Immature natural killer cell (primary cell): ENCODE measurements around the gene GPR108. TPM values are rescaled to one million over a fixed set of nuclear protein-coding genes. Genes with fewer than 3 reads are reported as not detected.
"Not testable (repeated sequence)": the region's sequence is repeated elsewhere in the genome, so short reads cannot be mapped to it uniquely, and the experiment has no call there.

ENCODE experiments used
- DNase-seq, 3 donors: peaks; one replicate each; pipeline ENCODE4 v3.0.0; 2022; ENCODE audit warnings: mixed read lengths in 1 of 3
- H3K27ac Mint-ChIP-seq, 6 donors: one replicate each; pipeline ENCODE4 v1.8.0; 2020; ENCODE audit warnings: mixed read lengths in 6 of 6, mild to moderate bottlenecking in 5 of 6, inconsistent platforms in 4 of 6, moderate library complexity in 3 of 6
- H3K27me3 Mint-ChIP-seq, 3 donors: one replicate each; pipeline ENCODE4 v1.8.0; 2020 to 2021; ENCODE audit warnings: low read depth in 3 of 3, mild to moderate bottlenecking in 3 of 3, mixed read lengths in 3 of 3, moderate library complexity in 3 of 3, inconsistent platforms in 1 of 3
- H3K36me3 Mint-ChIP-seq, 3 donors: one replicate each; pipeline ENCODE4 v1.8.0; 2020; ENCODE audit warnings: mixed read lengths in 3 of 3, inconsistent platforms in 2 of 3, mild to moderate bottlenecking in 2 of 3
- H3K4me1 Mint-ChIP-seq, 2 donors: one replicate each; pipeline ENCODE4 v1.8.0; 2020; ENCODE audit warnings: inconsistent platforms in 2 of 2, mild to moderate bottlenecking in 2 of 2, mixed read lengths in 2 of 2, moderate library complexity in 1 of 2
- H3K4me3 Mint-ChIP-seq, 5 donors: one replicate each; pipeline ENCODE4 v1.8.0; 2020; ENCODE audit warnings: mild to moderate bottlenecking in 5 of 5, mixed read lengths in 5 of 5, inconsistent platforms in 3 of 5, moderate library complexity in 3 of 5
- H3K9me3 Mint-ChIP-seq, 6 donors: one replicate each; pipeline ENCODE4 v1.8.0; 2020; ENCODE audit warnings: mild to moderate bottlenecking in 6 of 6, mixed read lengths in 6 of 6, inconsistent platforms in 4 of 6, moderate library complexity in 3 of 6
- polyA plus RNA-seq, 3 donors: library from polyadenylated mRNA; unstranded; fragments of 300-500 nt; fragmentation: Illumina TruSeq; gene quantifications; one replicate each; pipeline ENCODE4 v1.2.3, GENCODE V29; 2021

Gene GPR108
- polyA plus RNA-seq, 3 donors from 2014 or later = 127 to 178 (median 160) TPM

DNA sequence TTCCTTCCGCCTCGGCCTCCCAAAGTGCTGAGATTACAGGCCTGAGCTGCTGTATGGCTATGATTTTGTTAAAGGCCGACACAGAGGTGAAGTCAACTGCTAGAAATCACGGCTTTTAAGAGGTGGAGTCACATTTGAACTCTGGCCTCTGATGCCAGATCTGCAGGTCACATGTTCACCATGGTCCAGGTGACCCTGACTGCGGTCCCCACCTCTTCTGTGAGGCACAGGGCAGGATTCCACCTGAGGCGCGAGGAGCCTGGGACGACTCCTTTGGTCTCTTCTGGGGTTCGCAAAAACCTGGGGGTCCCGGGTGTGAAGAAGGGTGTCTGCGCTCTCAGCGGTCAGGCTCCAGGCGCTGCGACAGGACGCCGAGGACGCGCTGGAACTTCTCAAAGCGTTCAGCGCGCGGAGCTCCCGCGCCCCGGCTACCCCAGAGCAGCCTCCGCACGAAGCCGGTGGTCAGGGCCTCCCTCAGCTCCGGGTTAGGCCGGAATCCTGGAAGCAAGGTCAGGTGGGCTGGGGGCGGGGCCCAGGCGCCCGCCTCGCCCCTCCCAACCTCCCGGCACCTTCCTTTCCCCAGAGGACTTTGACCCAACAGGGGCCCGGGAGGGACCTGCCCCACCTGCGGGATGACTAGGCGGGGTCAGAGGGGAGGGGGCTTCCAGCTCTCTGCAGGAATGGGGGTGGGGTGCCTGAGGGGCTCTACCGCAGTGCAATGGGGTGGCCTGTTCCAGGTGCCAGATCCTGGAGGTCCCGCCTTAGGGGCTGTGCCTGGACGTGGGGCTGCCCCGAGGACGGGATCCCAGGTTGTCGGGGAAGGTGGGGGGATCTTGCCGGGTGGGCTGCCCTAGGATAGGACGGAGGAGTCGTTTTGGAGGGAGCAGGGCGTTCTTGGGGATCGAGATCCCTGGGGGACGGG lies 15.1 kb upstream of the GPR108 start:
- Mint-ChIP-seq H3K9me3 (no peaks in the 10 kb centered on the region), H3K4me1 (peaks cover 11 to 13% of the 10 kb centered on the region in 2 donors), H3K4me3 (peak overlapping the region in 3 of 5 donors; percentile 83 to 87 (median 86)), H3K27me3 (peaks cover 0 to 1% (median 1%) of the 10 kb centered on the region in 3 donors), H3K36me3 (peaks cover 0 to 8% (median 0%) of the 10 kb centered on the region in 3 donors), H3K27ac (peak overlapping the region in 2 of 6 donors; percentile 34 to 57)
- no peak for DNase-seq

DNA sequence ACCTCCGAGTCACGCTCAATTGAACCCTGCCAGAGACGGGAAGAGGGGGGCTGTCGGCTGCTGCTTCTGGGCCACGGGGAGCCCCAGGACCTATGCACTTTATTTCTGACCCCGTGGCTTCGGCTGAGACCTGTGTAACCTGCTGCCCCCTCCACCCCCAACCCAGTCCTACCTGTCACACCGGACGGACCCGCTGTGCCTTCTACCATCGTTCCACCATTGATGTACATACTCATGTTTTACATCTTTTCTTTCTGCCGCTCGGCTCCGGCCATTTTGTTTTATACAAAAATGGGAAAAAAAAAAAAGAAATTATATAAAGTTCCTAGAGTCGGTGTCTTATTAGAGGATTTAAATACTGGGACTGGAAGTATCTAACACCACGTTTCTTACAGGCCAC lies 13.8 kb upstream of the GPR108 start:
- Mint-ChIP-seq H3K36me3 (peaks cover 0 to 8% (median 0%) of the 10 kb centered on the region in 3 donors), H3K4me3 (no peak overlapping the region), H3K27ac (no peak overlapping the region), H3K9me3 (no peaks in the 10 kb centered on the region), H3K27me3 (peaks cover 0 to 1% (median 0%) of the 10 kb centered on the region in 3 donors), H3K4me1 (peaks cover 11 to 13% of the 10 kb centered on the region in 2 donors)
- DNase-seq = no peak

DNA sequence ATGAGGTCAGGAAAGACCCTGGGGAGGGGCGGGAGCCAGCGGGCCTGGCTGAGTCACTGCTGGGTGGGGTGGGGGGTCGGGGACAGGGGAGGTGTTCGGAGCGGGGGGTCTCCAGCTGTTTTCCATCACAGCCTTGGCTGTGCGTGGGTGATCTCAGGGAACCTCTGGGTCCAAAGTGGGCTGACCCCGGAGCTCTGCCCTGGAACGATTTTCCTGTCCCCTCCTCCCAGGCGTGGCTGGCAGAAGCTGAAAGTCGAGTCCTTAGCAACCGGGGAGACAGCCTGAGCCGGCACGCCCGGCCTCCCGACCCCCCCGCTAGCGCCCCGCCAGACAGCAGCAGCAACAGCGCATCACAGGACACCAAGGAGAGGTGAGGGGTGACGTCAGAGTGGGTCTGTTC lies 12.7 kb upstream of the GPR108 start:
- H3K4me1 Mint-ChIP-seq = peaks cover 11 to 13% of the 10 kb centered on the region in 2 donors
- H3K27me3 Mint-ChIP-seq = peaks cover 0 to 1% (median 0%) of the 10 kb centered on the region in 3 donors
- peaks cover 0 to 15% (median 3%) of the 10 kb centered on the region in 3 donors for H3K36me3 Mint-ChIP-seq
- H3K9me3 Mint-ChIP-seq = no peaks in the 10 kb centered on the region
- H3K4me3 Mint-ChIP-seq = no peak overlapping the region
- DNase-seq = no peak
- H3K27ac Mint-ChIP-seq = no peak overlapping the region

DNA sequence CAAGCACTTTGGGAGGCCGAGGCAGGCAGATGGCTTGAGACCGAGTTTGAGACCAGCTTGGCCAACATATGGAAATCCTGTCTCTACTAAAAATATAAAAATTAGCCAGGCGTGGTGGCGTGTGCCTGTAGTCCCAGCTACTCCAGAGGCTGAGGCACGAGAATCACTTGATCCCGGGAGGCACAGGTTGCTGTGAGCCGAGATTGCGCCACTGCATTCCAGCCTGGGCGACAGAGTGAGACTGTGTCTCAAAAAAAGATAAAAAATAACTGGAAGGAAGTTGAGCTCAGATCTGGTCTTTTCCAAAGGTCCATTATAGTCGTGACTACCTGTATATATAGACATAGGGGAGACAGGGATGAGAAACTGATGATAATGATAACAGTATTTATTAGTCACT lies 11.2 kb upstream of the GPR108 start:
- H3K27ac Mint-ChIP-seq, H3K27me3 Mint-ChIP-seq, DNase-seq, H3K4me3 Mint-ChIP-seq, H3K4me1 Mint-ChIP-seq, H3K9me3 Mint-ChIP-seq: not testable (repeated sequence)
- peaks cover 3 to 15% (median 4%) of the 10 kb centered on the region in 3 donors for H3K36me3 Mint-ChIP-seq

DNA sequence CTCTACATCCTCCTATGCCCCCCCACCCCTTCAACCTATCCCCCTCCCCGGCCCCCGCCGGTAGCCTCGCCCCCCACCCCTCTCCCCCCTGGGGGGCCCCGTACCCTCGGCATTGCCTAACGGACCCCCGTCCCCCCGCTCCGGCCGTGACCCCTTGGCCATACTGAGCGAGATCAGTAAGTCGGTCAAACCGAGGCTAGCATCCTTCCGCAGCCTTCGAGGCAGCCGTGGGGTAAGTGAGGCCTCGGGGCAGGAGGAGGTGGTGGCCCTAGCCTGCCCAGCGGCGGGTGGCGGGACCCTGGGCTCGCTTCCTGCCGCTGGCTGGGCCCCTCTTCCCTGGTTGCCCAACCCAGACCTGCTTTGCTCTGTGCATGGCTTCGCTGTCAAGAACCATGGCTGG lies 8.6 kb upstream of the GPR108 start:
- Mint-ChIP-seq H3K36me3 (peaks cover 3 to 15% (median 4%) of the 10 kb centered on the region in 3 donors), H3K4me3 (no peak overlapping the region), H3K27me3 (peaks cover 2 to 3% (median 2%) of the 10 kb centered on the region in 3 donors), H3K9me3 (no peaks in the 10 kb centered on the region), H3K27ac (no peak overlapping the region), H3K4me1 (peaks cover 0 to 3% of the 10 kb centered on the region in 2 donors)
- no peak for DNase-seq

DNA sequence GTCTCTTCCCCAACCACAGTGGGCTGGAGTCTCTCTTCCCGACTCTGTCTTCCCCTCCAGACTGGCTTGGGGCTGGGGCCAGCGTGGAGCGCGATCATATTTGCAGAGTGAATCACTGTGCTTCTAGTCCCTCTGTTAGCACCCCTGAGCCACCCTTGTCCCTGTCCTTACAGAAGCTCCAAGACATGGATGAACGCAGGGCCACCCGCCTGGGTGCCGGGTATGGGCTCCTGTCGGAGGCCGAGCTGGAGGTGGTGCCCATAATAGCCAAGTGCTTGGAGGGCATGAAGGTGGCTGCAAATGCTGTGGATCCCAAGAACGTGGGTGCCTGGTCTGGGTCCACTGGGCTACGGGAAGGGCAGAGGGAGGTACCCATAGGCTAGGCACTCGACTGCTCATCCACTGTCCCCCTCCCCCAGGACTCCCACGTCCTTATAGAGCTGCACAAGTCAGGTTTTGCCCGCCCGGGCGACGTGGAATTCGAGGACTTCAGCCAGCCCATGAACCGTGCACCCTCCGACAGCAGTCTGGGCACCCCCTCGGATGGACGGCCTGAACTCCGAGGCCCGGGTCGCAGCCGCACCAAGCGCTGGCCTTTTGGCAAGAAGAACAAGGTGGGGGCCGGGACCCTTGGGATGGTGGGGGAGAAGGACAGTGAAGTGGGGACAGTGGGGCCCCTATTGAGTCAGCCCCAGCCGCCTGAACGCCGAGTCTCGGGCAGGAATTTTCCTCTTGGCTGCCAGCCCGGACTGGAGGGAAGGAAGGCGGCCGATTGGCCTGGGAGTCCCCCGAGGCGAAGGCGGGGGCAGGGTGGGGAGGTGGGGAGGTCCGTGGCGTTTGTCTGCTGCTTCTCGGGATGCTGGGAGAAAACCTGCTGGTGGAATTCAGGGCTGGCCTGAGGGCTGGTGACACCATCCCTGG lies 7.3 kb upstream of the GPR108 start:
- Mint-ChIP-seq H3K9me3 (no peaks in the 10 kb centered on the region), H3K4me3 (no peak overlapping the region), H3K27me3 (peaks cover 2 to 3% (median 2%) of the 10 kb centered on the region in 3 donors), H3K4me1 (peaks cover 0 to 8% of the 10 kb centered on the region in 2 donors), H3K36me3 (peaks cover 3 to 13% (median 4%) of the 10 kb centered on the region in 3 donors), H3K27ac (peak overlapping the region in 1 of 6 donors; percentile 55)
- DNase-seq = no peak

DNA sequence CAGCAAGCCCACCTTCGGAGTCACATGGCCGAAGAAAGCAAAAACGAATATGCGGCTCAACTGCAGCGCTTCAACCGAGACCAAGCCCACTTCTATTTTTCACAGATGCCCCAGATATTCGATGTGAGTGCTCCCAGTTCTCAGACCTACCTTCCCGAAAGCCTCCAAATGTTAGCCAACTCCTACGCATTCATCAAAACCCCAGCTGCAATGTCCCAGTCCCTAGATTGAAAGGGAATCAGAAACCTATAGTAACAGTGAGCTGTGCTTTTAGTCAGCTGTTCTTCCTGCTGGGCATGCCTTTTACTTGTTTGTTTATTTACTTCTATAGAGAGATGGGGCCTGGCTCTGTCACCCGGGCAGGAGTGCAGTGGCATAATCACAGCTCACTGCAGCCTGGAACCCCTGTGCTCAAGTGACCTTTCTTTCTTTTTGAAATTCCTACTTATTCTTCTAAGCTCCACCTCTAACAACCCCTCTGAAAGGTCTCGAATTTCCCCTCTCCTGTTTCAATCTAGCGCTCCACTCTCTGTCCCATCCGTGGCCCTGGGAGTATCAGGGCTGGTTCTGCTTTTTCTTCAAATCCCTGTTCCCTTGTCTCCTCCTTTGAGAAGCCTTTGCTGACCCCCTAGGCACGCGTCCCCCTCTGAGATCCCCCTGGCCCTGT lies 6.5 kb upstream of the GPR108 start:
- H3K36me3 Mint-ChIP-seq = peaks cover 3 to 7% (median 4%) of the 10 kb centered on the region in 3 donors
- H3K9me3 Mint-ChIP-seq = peaks cover 0 to under 1% (median 0%) of the 10 kb centered on the region in 6 donors
- no peak overlapping the region for H3K4me3 Mint-ChIP-seq
- peaks cover 7 to 14% of the 10 kb centered on the region in 2 donors for H3K4me1 Mint-ChIP-seq
- peaks cover 2 to 3% (median 2%) of the 10 kb centered on the region in 3 donors for H3K27me3 Mint-ChIP-seq
- no peak for DNase-seq
- H3K27ac Mint-ChIP-seq = peak overlapping the region in 3 of 6 donors; percentile 28 to 55 (median 32)

DNA sequence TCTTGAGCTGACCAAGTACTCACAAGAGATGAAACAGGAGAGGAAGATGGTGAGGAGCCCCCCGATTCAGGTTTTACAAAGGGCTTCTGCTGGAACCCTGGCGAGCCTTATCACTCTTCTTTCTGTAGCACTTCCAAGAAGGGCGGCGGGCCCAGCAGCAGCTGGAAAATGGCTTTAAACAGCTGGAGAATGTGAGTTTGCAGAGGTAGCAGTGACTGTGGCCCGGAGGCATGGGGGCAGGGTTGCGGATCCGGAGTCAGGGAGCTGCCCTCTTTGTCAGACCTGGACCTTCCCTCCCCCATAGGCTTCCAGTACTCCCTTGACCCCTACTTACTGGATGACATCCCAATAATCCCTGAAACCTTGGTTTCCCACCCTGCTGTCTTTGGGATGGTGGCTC lies 5.7 kb upstream of the GPR108 start:
- Mint-ChIP-seq H3K9me3 (peaks cover 0 to 1% (median 0%) of the 10 kb centered on the region in 6 donors), H3K36me3 (peaks cover 3 to 7% (median 4%) of the 10 kb centered on the region in 3 donors), H3K27me3 (peaks cover 2 to 10% (median 6%) of the 10 kb centered on the region in 3 donors)

DNA sequence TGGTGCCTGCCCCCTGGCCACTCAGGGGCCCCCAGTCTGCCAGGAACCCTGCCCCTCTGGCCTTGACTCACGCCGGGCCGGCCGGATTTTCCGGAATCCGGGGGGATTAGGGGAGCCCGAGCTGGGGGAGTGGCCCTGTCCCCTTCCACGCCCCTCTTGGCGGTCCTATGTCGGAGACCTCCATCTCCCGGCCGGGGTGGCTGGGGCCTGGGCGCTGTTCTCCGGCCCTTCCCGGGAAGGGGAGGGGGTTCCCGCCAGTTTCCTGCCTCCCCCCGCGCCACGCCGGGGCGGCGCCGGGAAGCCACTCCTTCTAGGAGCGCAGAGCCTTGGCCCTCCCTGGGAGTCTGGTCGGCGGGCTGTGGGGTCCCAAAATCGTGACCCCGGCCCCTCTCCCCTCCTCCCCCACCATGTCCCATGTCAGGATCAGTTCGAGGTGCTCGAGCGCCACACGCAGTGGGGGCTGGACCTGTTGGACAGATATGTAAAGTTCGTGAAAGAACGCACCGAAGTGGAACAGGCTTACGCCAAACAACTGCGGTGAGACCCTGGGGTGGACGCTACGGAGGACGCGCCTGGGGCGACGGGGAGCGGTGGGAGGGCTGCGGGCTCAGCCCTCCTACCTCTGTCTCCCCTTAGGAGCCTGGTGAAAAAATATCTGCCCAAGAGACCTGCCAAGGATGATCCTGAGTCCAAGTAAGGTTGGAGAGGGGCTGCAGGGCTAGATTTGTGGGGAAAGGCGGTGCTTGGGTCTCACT lies 3.4 kb upstream of the GPR108 start:
- Mint-ChIP-seq H3K4me1 (peaks cover 32 to 38% of the 10 kb centered on the region in 2 donors), H3K4me3 (peak overlapping the region; percentile 40 to 66 (median 52)), H3K9me3 (peaks cover 0 to 1% (median 0%) of the 10 kb centered on the region in 6 donors), H3K27ac (peak overlapping the region in 2 of 6 donors; percentile 13 to 40), H3K36me3 (peaks cover 3 to 7% (median 4%) of the 10 kb centered on the region in 3 donors), H3K27me3 (peaks cover 7 to 22% (median 12%) of the 10 kb centered on the region in 3 donors)
- DNase-seq = no peak

More for the DNA sequence above, 5.7 kb upstream of the GPR108 start:
- Mint-ChIP-seq H3K4me3 (no peak overlapping the region), H3K4me1 (peaks cover 14 to 22% of the 10 kb centered on the region in 2 donors), H3K27ac (no peak overlapping the region)
- no peak for DNase-seq

DNA sequence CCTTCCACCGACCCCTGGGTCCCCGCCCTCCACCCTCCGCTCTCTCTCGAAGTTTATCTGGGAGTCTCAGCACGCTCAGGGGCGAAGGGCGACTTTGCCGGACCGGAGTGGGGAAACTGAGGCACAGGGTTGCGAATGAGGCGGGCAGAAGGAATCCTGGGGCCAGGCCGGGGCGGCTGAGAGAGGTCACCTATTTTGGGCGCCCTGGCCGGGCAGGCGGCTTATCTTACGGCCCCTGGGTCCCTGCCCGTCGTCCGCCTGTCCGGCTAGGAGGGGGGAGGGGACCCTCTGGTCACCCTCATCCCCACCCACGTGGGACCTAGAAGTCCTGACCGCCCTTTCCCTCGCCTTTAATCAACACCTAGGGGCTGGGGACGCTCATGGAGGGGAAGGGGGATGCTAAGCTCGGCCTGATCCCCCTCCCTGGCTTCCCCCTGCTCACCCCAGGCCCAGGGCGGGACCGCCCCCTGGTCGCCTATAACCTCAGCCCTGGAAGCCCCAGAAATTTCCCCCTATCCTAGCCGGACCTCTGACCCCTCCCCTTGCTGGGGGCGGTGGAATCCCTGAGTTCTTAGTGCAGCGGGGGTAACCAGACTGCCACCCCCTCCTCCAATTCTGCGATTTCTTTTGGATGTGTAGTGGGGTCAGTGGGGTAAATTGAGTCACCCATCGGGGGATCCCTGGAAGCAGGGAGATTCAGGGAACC lies 2.7 kb upstream of the GPR108 start:
- H3K9me3 Mint-ChIP-seq = peaks cover 0 to 1% (median 0%) of the 10 kb centered on the region in 6 donors
- peaks cover 0 to 4% (median 0%) of the 10 kb centered on the region in 3 donors for H3K36me3 Mint-ChIP-seq
- peaks cover 7 to 24% (median 12%) of the 10 kb centered on the region in 3 donors for H3K27me3 Mint-ChIP-seq
- DNase-seq = no peak
- peaks cover 33 to 40% of the 10 kb centered on the region in 2 donors for H3K4me1 Mint-ChIP-seq
- peak overlapping the region; percentile 44 to 70 (median 55) for H3K4me3 Mint-ChIP-seq
- H3K27ac Mint-ChIP-seq = peak overlapping the region in 2 of 6 donors; percentile 13 to 34

DNA sequence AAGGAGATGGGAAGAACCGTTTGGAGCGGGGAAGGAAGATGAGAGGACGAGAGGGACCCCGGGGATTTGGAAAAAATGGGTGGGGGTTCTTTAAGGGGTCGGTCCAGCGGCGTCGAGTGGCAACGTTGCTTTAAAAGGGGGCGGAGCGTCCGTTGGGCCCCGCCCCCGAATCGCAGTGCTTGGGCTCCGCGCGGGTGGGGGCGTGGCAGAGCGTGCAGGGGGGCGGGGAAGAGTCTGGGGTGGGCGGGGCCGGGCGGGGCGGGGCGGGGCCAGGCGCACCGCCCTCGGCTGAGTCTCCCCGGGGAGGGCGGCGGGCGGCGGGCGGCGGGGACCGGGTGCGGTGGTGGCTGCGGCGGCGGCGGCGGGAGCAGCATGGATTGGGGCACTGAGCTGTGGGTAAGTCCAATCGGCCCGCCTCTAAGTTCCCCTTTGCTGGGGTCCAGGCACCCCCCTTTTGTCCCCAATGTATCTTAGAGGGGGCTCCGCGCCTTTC lies 2.1 kb upstream of the GPR108 start, which contains the start of gene TRIP10:
Gene TRIP10, plus strand, starts transcription at position 291 of the 493 bp plus-strand sequence. Its CDS starts 82 bp downstream, at position 373.
- peaks cover 7 to 25% (median 12%) of the 10 kb centered on the region in 3 donors for H3K27me3 Mint-ChIP-seq
- H3K9me3 Mint-ChIP-seq = peaks cover 0 to 1% (median 0%) of the 10 kb centered on the region in 6 donors
- peak within 1 kb of the TSS; percentile 90 to 97 (median 96) for H3K4me3 Mint-ChIP-seq
- peaks cover 0 to 5% (median 2%) of the 10 kb centered on the region in 3 donors for H3K36me3 Mint-ChIP-seq
- peak; percentile 78 to 81 (median 80) for DNase-seq
- peak within 1 kb of the TSS; percentile 92 to 98 (median 97) for H3K27ac Mint-ChIP-seq
- H3K4me1 Mint-ChIP-seq = peaks cover 33 to 40% of the 10 kb centered on the region in 2 donors
